Measurements from ENCODE around the gene TFPI. TPM values are rescaled to one million over a fixed set of nuclear protein-coding genes. Genes with fewer than 3 reads are reported as not detected.

TFPI gene
- total RNA-seq, 1 experiment from 2014 or later = 29.1 TPM

- intact Hi-C loops (cut with micrococcal nuclease) = no loop called here
- H4K20me1 ChIP-seq (ENCODE audit: insufficient read depth) = no peaks in the 10 kb centered on the region
- no peak overlapping the region for H3K9ac ChIP-seq (ENCODE audit: low read length)
- no peaks in the 10 kb centered on the region for H3K9me2 ChIP-seq (ENCODE audit: insufficient read depth)
- peaks cover 27 to 64% of the 10 kb centered on the region in 2 experiments for H3K4me1 ChIP-seq (ENCODE audit: control insufficient read depth in 1 of 2, insufficient read depth in 2 of 2, low read length in 2 of 2)
- H3K36me3 ChIP-seq (ENCODE audit: control insufficient read depth in 1 of 2, insufficient read depth in 2 of 2, low read length in 2 of 2) = no peaks in the 10 kb centered on the region
- ATAC-seq (no peak), DNase-seq (ENCODE audit: low read depth, low spot score) (no peak)
- peak overlapping the region; percentile 44; the same call in 1 of the 2 replicates for H3K27ac ChIP-seq (ENCODE audit: low read depth, low read length)
- ChIA-PET CTCF (no interaction called here), POLR2A (no interaction called here), RAD21 (ENCODE audit: low non-redundant PET in 1 of 2, low total read pairs in 2 of 2, uncharacterized antibody in 2 of 2, unreplicated experiment in 2 of 2) (no interaction called here)
- TF ChIP-seq POLR2AphosphoS5 (IDR thresholded peaks at IDR 0.05; ENCODE audit: low read depth, low read length) (no peak), ELF1 (IDR thresholded peaks at IDR 0.05; ENCODE audit: borderline replicate concordance, low read depth) (no peak), POLR2A (IDR thresholded peaks at IDR 0.05; ENCODE audit: borderline replicate concordance, extremely low read depth, insufficient read depth, insufficient read length) (no peak), ZNF274 (IDR thresholded peaks at IDR 0.05; ENCODE audit: low read depth, low read length) (no peak), FOSL1 (IDR thresholded peaks at IDR 0.05; ENCODE audit: low read depth) (no peak), ZBTB33 (IDR thresholded peaks at IDR 0.05; ENCODE audit: extremely low read depth, insufficient replicate concordance, low read length) (no peak), EZH2 (IDR thresholded peaks at IDR 0.05) (no peak), SIN3A (IDR thresholded peaks at IDR 0.05; ENCODE audit: low read depth) (no peak), YY1 (IDR thresholded peaks at IDR 0.05; ENCODE audit: extremely low read depth, insufficient replicate concordance, low read depth, low read length) (no peak), JUND (IDR thresholded peaks at IDR 0.05) (no peak), EZH2phosphoT487 (IDR thresholded peaks at IDR 0.05; ENCODE audit: borderline replicate concordance) (no peak), SRF (IDR thresholded peaks at IDR 0.05; ENCODE audit: low read depth) (no peak), SP1 (IDR thresholded peaks at IDR 0.05; ENCODE audit: low read depth) (no peak)
- TF ChIP-seq, protein P1, sequence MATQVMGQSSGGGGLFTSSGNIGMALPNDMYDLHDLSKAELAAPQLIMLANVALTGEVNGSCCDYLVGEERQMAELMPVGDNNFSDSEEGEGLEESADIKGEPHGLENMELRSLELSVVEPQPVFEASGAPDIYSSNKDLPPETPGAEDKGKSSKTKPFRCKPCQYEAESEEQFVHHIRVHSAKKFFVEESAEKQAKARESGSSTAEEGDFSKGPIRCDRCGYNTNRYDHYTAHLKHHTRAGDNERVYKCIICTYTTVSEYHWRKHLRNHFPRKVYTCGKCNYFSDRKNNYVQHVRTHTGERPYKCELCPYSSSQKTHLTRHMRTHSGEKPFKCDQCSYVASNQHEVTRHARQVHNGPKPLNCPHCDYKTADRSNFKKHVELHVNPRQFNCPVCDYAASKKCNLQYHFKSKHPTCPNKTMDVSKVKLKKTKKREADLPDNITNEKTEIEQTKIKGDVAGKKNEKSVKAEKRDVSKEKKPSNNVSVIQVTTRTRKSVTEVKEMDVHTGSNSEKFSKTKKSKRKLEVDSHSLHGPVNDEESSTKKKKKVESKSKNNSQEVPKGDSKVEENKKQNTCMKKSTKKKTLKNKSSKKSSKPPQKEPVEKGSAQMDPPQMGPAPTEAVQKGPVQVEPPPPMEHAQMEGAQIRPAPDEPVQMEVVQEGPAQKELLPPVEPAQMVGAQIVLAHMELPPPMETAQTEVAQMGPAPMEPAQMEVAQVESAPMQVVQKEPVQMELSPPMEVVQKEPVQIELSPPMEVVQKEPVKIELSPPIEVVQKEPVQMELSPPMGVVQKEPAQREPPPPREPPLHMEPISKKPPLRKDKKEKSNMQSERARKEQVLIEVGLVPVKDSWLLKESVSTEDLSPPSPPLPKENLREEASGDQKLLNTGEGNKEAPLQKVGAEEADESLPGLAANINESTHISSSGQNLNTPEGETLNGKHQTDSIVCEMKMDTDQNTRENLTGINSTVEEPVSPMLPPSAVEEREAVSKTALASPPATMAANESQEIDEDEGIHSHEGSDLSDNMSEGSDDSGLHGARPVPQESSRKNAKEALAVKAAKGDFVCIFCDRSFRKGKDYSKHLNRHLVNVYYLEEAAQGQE (IDR thresholded peaks at IDR 0.05; ENCODE audit: low read depth) = no peak
- no peaks in the 10 kb centered on the region for H3K9me3 ChIP-seq (ENCODE audit: control insufficient read depth in 1 of 2, insufficient read depth in 1 of 2, low read depth in 1 of 2, low read length in 2 of 2)
- H3K4me2 ChIP-seq (ENCODE audit: low read length) = peak overlapping the region; percentile 85
- H3K79me2 ChIP-seq (ENCODE audit: insufficient read depth, low read length) = peaks cover 16% of the 10 kb centered on the region; the same call in 1 of the 2 replicates
- no peak overlapping the region for H3K4me3 ChIP-seq (replicated peaks in 1 of 2; ENCODE audit: low read depth in 1 of 2, low read length in 2 of 2)
- no TSS peak for BruUV-seq (replicated peaks)
- no peaks in the 10 kb centered on the region for H3K27me3 ChIP-seq (ENCODE audit: insufficient read depth, low read length)
- H2AFZ ChIP-seq (ENCODE audit: low read depth, low read length, poor library complexity, severe bottlenecking) = no peak overlapping the region
Measured at GRCh38 chr2:187552381-187552780, 1.9 kb downstream of the TFPI start.

Data from HCT116 (cell line).